CD4-positive, alpha-beta T cell treated with Interleukin-6 for 4 hours (primary cell): ENCODE data around the gene MIOX.
A peak's percentile ranks its signal among the peaks of the same experiment; 100 is the strongest.
"Not testable (repeated sequence)": the region's sequence is repeated elsewhere in the genome, so short reads cannot be mapped to it uniquely, and the experiment has no call there.

ENCODE experiments used
- DNase-seq: peaks from one replicate; pipeline ENCODE4 v3.0.0-alpha.2; 2020; ENCODE audit warnings: mixed read lengths

MIOX gene

GRCh38 chr22:50530877-50531545, 44.4 kb downstream of the MIOX start:
- peak; percentile 80 for DNase-seq

GRCh38 chr22:50531546-50531961, 44.9 kb downstream of the MIOX start:
- peak; percentile 65 for DNase-seq

- DNase-seq: peak; percentile 21
Measured at GRCh38 chr22:50531962-50532674, 45.5 kb downstream of the MIOX start.

GRCh38 chr22:50532824-50533796, 46.5 kb downstream of the MIOX start:
- DNase-seq: no peak

GRCh38 chr22:50533856-50534711, 47.4 kb downstream of the MIOX start:
- not testable (repeated sequence) for DNase-seq

- no peak for DNase-seq
Measured at GRCh38 chr22:50535113-50535512, 48.5 kb downstream of the MIOX start.

GRCh38 chr22:50536226-50536625, 49.6 kb downstream of the MIOX start:
- no peak for DNase-seq

GRCh38 chr22:50537765-50538164, 51.1 kb downstream of the MIOX start:
- DNase-seq: no peak
